NT2/D1 (cell line): Measurements from ENCODE around the gene PCGF2.

Source experiments
- SUZ12 ChIP-seq: IDR thresholded peaks from 2 replicates; pipeline ENCODE4 v1.6.1; 2011; ENCODE audit not compliant: insufficient read length, insufficient read depth; ENCODE audit errors: extremely low read depth
- YY1 ChIP-seq: IDR thresholded peaks from 2 replicates; pipeline ENCODE4 v1.6.1; 2011; ENCODE audit not compliant: insufficient read length, insufficient read depth

DNA sequence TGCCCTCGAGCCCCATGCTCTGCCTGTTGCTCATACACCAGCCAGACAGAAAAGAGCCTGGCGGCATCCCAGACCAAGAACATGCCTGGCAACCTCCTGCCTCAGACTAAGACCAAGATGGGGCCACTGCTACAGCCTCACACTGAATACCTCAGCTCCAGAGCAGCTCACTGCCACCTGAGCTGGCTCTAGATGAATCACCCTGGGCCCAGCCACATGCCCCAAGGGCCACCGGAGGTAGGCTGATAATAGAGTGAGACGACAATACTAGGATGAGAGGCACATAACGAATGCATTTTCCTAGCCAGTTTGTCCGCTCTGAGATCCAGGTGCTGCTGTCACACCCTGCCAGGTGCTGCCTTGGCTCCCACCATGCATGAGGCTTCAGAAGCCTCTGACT lies 38.2 kb upstream of the PCGF2 start:
- TF ChIP-seq YY1 (no peak), SUZ12 (no peak)
